OCI-LY1 (cell line): ENCODE measurements around the gene TYK2.
A peak's percentile ranks its signal among the peaks of the same experiment; 100 is the strongest.
"Not testable (repeated sequence)": the region's sequence is repeated elsewhere in the genome, so short reads cannot be mapped to it uniquely, and the experiment has no call there.

Experiments used
- H2AFZ ChIP-seq: fragments of 200-600 bp; sonication (generic), shearing (Covaris generic); 2 replicates; pipeline ENCODE4 v1.6.0; 2014; ENCODE audit warnings: antibody characterized with exemption, mild to moderate bottlenecking, low read length
- H3F3A ChIP-seq: fragments of 200-600 bp; sonication (generic), shearing (Covaris generic); 2 replicates; pipeline ENCODE4 v1.6.0; 2014; ENCODE audit warnings: mild to moderate bottlenecking, antibody characterized with exemption, low read length, moderate library complexity; ENCODE audit not compliant: insufficient read depth
- H3K27ac ChIP-seq: fragments of 200-600 bp; sonication (generic); 2 replicates; pipeline ENCODE4 v1.5.1; 2014; ENCODE audit warnings: low read length, mixed run types, mild to moderate bottlenecking, low read depth; ENCODE audit not compliant: poor library complexity, severe bottlenecking
- H3K27me3 ChIP-seq: fragments of 200-600 bp; sonication (generic); 2 replicates; pipeline ENCODE4 v1.6.0; 2014; ENCODE audit warnings: antibody characterized with exemption, mild to moderate bottlenecking, low read length, moderate library complexity; ENCODE audit not compliant: insufficient read depth
- H3K36me3 ChIP-seq: fragments of 200-600 bp; sonication (generic); 2 replicates; pipeline ENCODE4 v1.6.1; 2014; ENCODE audit warnings: mild to moderate bottlenecking, antibody characterized with exemption, low read length, moderate library complexity, mixed read lengths; ENCODE audit not compliant: insufficient read depth
- H3K4me1 ChIP-seq: fragments of 200-600 bp; sonication (generic); 2 replicates; pipeline ENCODE4 v1.5.1; 2014; ENCODE audit warnings: mild to moderate bottlenecking, low read length, moderate library complexity; ENCODE audit not compliant: insufficient read depth, severe bottlenecking
- H3K4me2 ChIP-seq: fragments of 200-600 bp; sonication (generic), shearing (Covaris generic); 2 replicates; pipeline ENCODE4 v1.6.1; 2014; ENCODE audit warnings: low read length
- H3K4me3 ChIP-seq: fragments of 200-600 bp; sonication (generic); 2 replicates; pipeline ENCODE4 v1.5.1; 2014; ENCODE audit warnings: low read length, low read depth, mild to moderate bottlenecking, mixed read lengths; ENCODE audit not compliant: poor library complexity, severe bottlenecking
- H3K79me2 ChIP-seq: fragments of 200-600 bp; shearing (Covaris generic); 2 replicates; pipeline ENCODE4 v1.6.1; 2016; ENCODE audit warnings: mixed run types, low read length, mixed read lengths; ENCODE audit not compliant: insufficient read depth
- H3K9ac ChIP-seq: fragments of 200-600 bp; sonication (generic), shearing (Covaris generic); 2 replicates; pipeline ENCODE4 v1.6.1; 2014; ENCODE audit warnings: mild to moderate bottlenecking, low read length, mixed read lengths
- H3K9me2 ChIP-seq: fragments of 200-600 bp; sonication (generic), shearing (Covaris generic); 2 replicates; pipeline ENCODE4 v1.6.1; 2014; ENCODE audit warnings: low read depth, mild to moderate bottlenecking, low read length, mixed read lengths
- H3K9me3 ChIP-seq: fragments of 200-600 bp; shearing (Covaris generic); 2 replicates; pipeline ENCODE4 v1.6.1; 2014; ENCODE audit warnings: low read length, mixed read lengths
- H4K20me1 ChIP-seq: fragments of 200-600 bp; sonication (generic), shearing (Covaris generic); 2 replicates; pipeline ENCODE4 v1.6.0; 2016; ENCODE audit warnings: mild to moderate bottlenecking, low read length; ENCODE audit not compliant: insufficient read depth
- EZH2 ChIP-seq: fragments of 200-600 bp; sonication (generic), shearing (Covaris generic); IDR thresholded peaks from 2 replicates; pipeline ENCODE4 v1.8.0; 2017; ENCODE audit warnings: borderline replicate concordance, mixed run types, mild to moderate bottlenecking, antibody characterized with exemption, low read length, moderate library complexity, mixed read lengths
- TF ChIP-seq, protein P1 (sequence below): fragments of 200-600 bp; sonication (generic), shearing (Covaris generic); IDR thresholded peaks from 2 replicates; pipeline ENCODE4 v1.5.1; 2017; ENCODE audit warnings: mild to moderate bottlenecking, antibody characterized with exemption, low read length, moderate library complexity, mixed read lengths

TYK2 gene

DNA sequence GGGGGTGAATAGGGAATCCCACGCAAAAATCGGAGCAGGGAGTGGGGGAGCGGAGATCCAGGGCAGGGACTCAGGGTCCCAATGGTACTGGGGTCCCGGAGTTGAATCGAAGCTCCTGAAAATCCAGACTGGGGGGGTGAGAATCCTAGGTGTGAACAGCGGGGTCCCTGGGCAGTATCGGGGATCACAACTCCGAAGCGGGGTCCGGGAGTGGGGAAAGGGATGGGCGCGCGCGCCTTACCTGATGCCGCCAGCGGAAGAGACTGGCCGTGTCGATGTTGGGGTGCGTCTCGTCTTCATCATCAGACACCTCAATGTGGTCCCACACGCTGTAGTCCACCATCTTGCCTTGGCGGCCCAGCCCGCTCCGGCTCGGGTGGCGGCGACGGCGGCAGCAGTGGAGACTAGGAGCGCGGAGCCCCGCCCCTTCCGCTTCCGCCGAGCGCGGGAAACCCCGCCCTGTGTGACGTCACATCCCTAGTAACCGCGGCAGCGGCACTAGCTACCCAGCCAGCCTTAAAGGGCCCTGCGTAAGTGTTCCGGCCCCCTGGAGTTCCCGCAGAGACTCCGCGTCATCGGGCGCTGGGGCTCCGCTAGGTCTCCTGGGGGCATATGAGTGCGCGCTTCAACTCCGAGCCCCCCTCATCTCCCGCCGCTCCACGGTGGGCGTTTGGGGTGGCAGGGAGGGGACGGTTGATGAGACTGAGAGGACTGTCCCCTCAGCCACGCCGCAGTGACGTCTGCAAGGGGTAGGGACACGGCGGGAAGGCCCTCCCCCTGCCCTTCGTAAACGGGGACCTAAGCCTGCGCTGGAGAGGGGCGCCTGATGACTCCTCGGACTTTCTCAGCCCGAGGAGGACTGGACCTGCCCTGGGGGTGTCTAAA lies 23.0 kb upstream of the TYK2 start, which contains the start of gene CDC37:
CDC37 (minus strand) TSS at position 406 of the 885 bp plus-strand sequence; CDS start at position 343, 63 bp downstream.
- Histone ChIP-seq H3F3A (no peaks in the 10 kb centered on the region), H3K4me3 (peak within 1 kb of the TSS; percentile 100), H3K9me2 (no peaks in the 10 kb centered on the region), H3K36me3 (peaks cover 12% of the 10 kb centered on the region; the same call in 1 of the 2 replicates), H3K4me2 (peak within 1 kb of the TSS; percentile 91), H3K79me2 (peaks cover 15% of the 10 kb centered on the region), H3K4me1 (peaks cover 57% of the 10 kb centered on the region), H3K9ac (peak within 1 kb of the TSS; percentile 99), H4K20me1 (no peaks in the 10 kb centered on the region), H3K27ac (peak within 1 kb of the TSS; percentile 41), H3K9me3 (no peaks in the 10 kb centered on the region), H3K27me3 (no peaks in the 10 kb centered on the region; the same call in 1 of the 2 replicates), H2AFZ (no peak within 1 kb of the TSS)
- TF ChIP-seq EZH2, result no peak
- TF ChIP-seq, protein P1, sequence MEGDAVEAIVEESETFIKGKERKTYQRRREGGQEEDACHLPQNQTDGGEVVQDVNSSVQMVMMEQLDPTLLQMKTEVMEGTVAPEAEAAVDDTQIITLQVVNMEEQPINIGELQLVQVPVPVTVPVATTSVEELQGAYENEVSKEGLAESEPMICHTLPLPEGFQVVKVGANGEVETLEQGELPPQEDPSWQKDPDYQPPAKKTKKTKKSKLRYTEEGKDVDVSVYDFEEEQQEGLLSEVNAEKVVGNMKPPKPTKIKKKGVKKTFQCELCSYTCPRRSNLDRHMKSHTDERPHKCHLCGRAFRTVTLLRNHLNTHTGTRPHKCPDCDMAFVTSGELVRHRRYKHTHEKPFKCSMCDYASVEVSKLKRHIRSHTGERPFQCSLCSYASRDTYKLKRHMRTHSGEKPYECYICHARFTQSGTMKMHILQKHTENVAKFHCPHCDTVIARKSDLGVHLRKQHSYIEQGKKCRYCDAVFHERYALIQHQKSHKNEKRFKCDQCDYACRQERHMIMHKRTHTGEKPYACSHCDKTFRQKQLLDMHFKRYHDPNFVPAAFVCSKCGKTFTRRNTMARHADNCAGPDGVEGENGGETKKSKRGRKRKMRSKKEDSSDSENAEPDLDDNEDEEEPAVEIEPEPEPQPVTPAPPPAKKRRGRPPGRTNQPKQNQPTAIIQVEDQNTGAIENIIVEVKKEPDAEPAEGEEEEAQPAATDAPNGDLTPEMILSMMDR, result no peak

DNA sequence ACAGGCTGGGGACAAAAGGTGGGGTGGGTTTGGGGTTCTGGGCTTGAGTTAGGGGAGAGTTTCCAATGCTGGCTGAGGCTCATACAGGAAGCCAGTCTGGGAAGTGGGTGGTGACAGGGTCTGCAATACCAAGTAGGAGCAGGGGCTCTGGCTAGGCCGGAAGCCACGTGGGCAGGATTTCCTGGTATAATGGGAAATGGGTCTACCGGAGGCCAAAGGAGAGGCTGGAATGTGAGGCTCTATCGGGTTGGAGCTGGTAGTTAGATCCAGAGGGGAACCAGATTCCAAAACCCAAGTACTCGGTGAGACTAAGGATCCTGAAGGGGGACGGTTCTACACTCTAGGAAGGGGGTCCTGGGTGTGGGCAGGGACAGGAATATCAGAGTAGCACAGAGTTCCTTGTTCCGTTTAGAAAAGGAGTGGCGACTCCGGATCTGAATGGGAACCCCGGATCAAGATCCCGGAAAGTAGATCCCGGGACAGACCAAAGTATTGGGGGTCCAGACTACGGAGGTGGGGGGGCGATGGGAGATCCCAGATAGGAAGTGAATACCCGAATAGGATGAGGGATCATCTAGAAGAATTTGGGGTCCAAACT lies 22.2 kb upstream of the TYK2 start:
- Histone ChIP-seq H4K20me1 (no peaks in the 10 kb centered on the region), H2AFZ (no peak overlapping the region), H3K9me3 (no peaks in the 10 kb centered on the region), H3K9me2 (no peaks in the 10 kb centered on the region), H3F3A (no peaks in the 10 kb centered on the region), H3K4me1 (peaks cover 57% of the 10 kb centered on the region), H3K79me2 (peaks cover 15% of the 10 kb centered on the region), H3K9ac (peak overlapping the region; percentile 99), H3K4me3 (peak overlapping the region; percentile 100), H3K27me3 (no peaks in the 10 kb centered on the region), H3K27ac (peak overlapping the region; percentile 41), H3K4me2 (peak overlapping the region; percentile 91), H3K36me3 (peaks cover 18% of the 10 kb centered on the region; the same call in 1 of the 2 replicates)
- TF ChIP-seq EZH2, result no peak
- TF ChIP-seq, protein P1, result no peak

DNA sequence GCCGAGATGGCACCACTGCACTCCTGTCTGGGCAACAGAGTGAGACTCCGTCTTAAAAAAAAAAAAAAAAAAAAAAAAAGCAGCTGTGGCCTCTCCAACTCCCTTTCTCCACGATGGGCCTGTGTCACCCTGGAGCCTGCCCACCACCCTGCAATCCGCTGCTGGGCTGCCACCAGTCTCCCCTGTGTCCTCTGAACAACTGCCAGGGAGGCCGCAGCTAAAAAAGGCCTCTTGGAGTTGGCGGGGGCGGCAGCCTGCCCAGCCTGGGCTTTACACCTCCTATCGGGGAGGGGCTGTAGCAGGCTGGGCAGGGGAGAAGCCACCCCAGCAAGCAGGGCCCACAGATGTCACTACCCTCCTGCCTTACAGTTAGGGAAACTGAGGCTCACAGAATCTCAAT lies 19.5 kb upstream of the TYK2 start:
- 0 out of 2 replicates have a peak overlapping the region, but pooled peaks have one; percentile 91 for H3K4me2 ChIP-seq
- H3F3A ChIP-seq, result no peaks in the 10 kb centered on the region
- peak overlapping the region; percentile 66 for H3K27ac ChIP-seq
- TF ChIP-seq EZH2, result no peak
- TF ChIP-seq, protein P1, result no peak
- no peak overlapping the region for H2AFZ ChIP-seq
- no peak overlapping the region for H3K4me3 ChIP-seq
- H3K9me2 ChIP-seq, result no peaks in the 10 kb centered on the region
- H3K27me3 ChIP-seq, result no peaks in the 10 kb centered on the region
- H3K4me1 ChIP-seq, result peaks cover 57% of the 10 kb centered on the region
- H3K9ac ChIP-seq, result no peak overlapping the region
- H3K79me2 ChIP-seq, result peaks cover 15% of the 10 kb centered on the region
- no peaks in the 10 kb centered on the region for H3K9me3 ChIP-seq
- no peaks in the 10 kb centered on the region for H4K20me1 ChIP-seq
- peaks cover 31% of the 10 kb centered on the region for H3K36me3 ChIP-seq

DNA sequence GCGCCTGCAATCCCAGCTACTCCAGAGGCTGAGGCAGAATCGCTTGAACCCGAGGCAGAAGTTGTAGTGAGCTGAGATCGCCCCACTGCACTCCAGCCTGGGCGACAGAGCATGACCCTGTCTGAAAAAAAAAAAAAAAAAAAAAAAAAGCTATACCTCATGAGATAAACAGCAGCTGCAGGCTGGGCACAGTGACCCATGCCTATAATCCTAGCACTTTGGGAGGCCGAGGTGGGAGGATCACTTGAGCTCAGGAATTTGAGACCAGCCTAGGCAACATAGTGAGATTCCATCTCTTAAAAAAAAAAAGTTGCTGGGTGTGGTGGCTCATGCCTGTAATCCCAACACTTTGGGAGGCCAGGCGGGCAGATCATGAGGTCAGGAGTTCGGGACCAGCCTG lies 19.0 kb upstream of the TYK2 start:
- H3K9me2 ChIP-seq, H3K9me3 ChIP-seq, H3F3A ChIP-seq, H2AFZ ChIP-seq, H4K20me1 ChIP-seq, H3K27me3 ChIP-seq, H3K4me3 ChIP-seq: not testable (repeated sequence)
- Histone ChIP-seq H3K27ac (peak overlapping the region; percentile 69), H3K36me3 (peaks cover 35% of the 10 kb centered on the region), H3K4me1 (peaks cover 52% of the 10 kb centered on the region), H3K9ac (peak overlapping the region; percentile 14; the same call in 1 of the 2 replicates), H3K4me2 (peak overlapping the region; percentile 18; the same call in 1 of the 2 replicates), H3K79me2 (peaks cover 15% of the 10 kb centered on the region)
